SW480 (cell line): ENCODE measurements around the gene OXCT1.
"Not testable (repeated sequence)": the region's sequence is repeated elsewhere in the genome, so short reads cannot be mapped to it uniquely, and the experiment has no call there.

Source experiments
- DNase-seq: peaks from one replicate; pipeline ENCODE4 v3.0.0-alpha.2; 2016; ENCODE audit warnings: low spot score

The OXCT1 gene

GRCh38 chr5:41714446-41714845 lies 155.8 kb downstream of the OXCT1 start:
- DNase-seq, result not testable (repeated sequence)

DNA sequence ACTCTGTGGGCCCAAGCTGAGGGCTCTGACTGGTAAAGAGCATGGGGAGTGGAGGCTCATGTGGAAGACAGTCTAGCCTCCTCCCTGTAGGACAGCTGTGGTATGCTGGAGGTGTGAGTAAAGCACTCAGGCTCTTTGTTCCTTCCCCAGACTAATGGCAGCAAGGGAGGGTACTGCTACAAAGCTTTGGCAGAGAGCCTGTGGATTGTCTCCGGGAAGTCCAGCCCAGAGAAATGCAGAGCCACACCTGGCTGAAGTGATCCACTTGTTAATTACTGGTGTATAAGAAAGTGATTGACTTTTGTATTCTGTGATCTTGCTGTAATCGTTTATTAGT lies 161.7 kb downstream of the OXCT1 start:
- DNase-seq, result no peak

- peak; percentile 51 for DNase-seq
These were observed 162.2 kb downstream of the OXCT1 start for GRCh38 chr5:41707853-41708603.

DNA sequence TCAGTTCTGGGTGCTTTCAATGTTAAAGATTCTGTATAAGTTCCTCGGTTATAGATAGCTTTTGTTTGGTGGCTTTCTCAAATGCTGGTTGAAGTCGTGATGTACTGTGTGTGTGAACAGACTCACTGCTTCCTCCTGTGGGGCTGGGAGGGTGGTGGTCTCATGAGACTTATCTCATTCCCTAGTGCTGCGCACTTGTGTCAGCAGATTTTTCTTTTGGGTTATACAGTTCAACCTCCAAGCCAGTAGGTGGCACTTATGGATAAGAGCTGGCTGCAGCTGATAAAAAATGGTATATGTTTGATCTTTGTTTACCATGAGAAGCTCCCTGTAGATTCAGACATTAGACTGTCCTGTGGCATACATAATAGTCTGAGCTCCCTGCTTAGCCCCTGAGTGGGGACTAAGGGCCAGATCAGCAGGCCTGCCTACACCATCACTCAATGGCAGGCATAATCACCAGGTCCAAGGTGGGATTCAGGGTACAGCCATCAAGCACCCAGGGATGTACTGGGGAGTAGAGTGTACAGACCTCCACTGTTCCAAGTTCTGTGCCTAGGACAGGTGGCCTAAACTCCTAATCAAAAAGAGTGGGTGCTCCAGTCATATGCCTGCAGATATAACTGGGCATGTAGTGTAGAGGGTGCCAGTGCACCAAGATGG lies 174.2 kb downstream of the OXCT1 start:
- peak; percentile 8 for DNase-seq

GRCh38 chr5:41686767-41687166 lies 183.5 kb downstream of the OXCT1 start:
- DNase-seq, result no peak

GRCh38 chr5:41686191-41686590 lies 184.0 kb downstream of the OXCT1 start:
- no peak for DNase-seq

GRCh38 chr5:41683181-41683580 lies 187.0 kb downstream of the OXCT1 start:
- DNase-seq, result no peak

- DNase-seq, result no peak
These were observed 187.6 kb downstream of the OXCT1 start for GRCh38 chr5:41682641-41683040.

- no peak for DNase-seq
These were observed 188.4 kb downstream of the OXCT1 start for GRCh38 chr5:41681840-41682239.
